Stimulated activated naive CD4-positive, alpha-beta T cell (primary cell): Measurements from ENCODE around the gene ICE1.
"Not testable (repeated sequence)": the region's sequence is repeated elsewhere in the genome, so short reads cannot be mapped to it uniquely, and the experiment has no call there.

Experiments
- DNase-seq, 6 experiments: peaks; one replicate each; lab custom pipeline; 2025; lab: John Stamatoyannopoulos, UW

The ICE1 gene

GRCh38 chr5:5398071-5398470 is 24.4 kb upstream of the ICE1 start:
- DNase-seq: no peak

- no peak for DNase-seq
Measured at GRCh38 chr5:5401095-5401494, 21.4 kb upstream of the ICE1 start.

- DNase-seq: no peak
Measured at GRCh38 chr5:5403741-5404140, 18.7 kb upstream of the ICE1 start.

- DNase-seq: no peak
Measured at GRCh38 chr5:5404381-5404780, 18.1 kb upstream of the ICE1 start.

GRCh38 chr5:5405441-5405840 is 17.0 kb upstream of the ICE1 start:
- DNase-seq: no peak

GRCh38 chr5:5407924-5408323 is 14.6 kb upstream of the ICE1 start:
- no peak for DNase-seq

GRCh38 chr5:5409151-5409810 is 13.2 kb upstream of the ICE1 start:
- DNase-seq: peak in 2 of 6 experiments; percentile 9 to 13

GRCh38 chr5:5413856-5414255 is 8.6 kb upstream of the ICE1 start:
- not testable (repeated sequence) for DNase-seq

- DNase-seq: no peak
Measured at GRCh38 chr5:5414999-5415398, 7.5 kb upstream of the ICE1 start.

- DNase-seq: no peak
Measured at GRCh38 chr5:5416733-5417132, 5.7 kb upstream of the ICE1 start.

GRCh38 chr5:5418006-5418405 is 4.5 kb upstream of the ICE1 start:
- no peak for DNase-seq

- DNase-seq: no peak
Measured at GRCh38 chr5:5418764-5419163, 3.7 kb upstream of the ICE1 start.

GRCh38 chr5:5419291-5420210 is 2.9 kb upstream of the ICE1 start:
- no peak for DNase-seq

GRCh38 chr5:5420251-5420650 is 2.2 kb upstream of the ICE1 start:
- no peak for DNase-seq

GRCh38 chr5:5421149-5421960 is 1.1 kb upstream of the ICE1 start:
- peak in 3 of 6 experiments; percentile 1 to 61 (median 44) for DNase-seq

GRCh38 chr5:5422819-5423515 is 490 bp downstream of the ICE1 start:
- no peak for DNase-seq

GRCh38 chr5:5423586-5423985 is 1.1 kb downstream of the ICE1 start:
- no peak for DNase-seq

- no peak for DNase-seq
Measured at GRCh38 chr5:5424736-5425135, 2.3 kb downstream of the ICE1 start.

GRCh38 chr5:5430136-5430535 is 7.7 kb downstream of the ICE1 start:
- DNase-seq: no peak

- DNase-seq: no peak
Measured at GRCh38 chr5:5432020-5432707, 9.7 kb downstream of the ICE1 start.

GRCh38 chr5:5436203-5436760 is 13.8 kb downstream of the ICE1 start:
- DNase-seq: no peak
